Measurements from ENCODE around the gene ATG16L2.
"Not testable (repeated sequence)": the region's sequence is repeated elsewhere in the genome, so short reads cannot be mapped to it uniquely, and the experiment has no call there.

Gene ATG16L2

DNA sequence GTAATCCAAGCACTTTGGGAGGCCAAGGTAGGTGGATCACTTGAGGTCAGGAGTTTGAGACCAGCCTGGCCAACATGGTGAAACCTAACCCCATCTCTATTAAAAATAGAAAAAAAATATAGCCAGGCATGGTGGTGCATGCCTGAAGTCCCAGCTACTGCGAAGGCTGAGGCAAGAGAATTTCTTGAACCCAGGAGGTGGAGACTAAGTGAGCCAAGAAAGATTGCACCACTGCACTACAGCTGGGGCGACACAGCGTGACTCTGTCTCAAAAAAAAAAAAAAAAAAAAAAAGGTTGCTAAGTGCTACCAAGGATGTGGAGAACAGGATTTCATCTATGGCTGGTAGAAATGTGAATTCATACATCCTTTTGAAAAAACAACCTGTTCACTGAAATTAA lies 36.6 kb downstream of the ATG16L2 start:
- no peak for DNase-seq

DNA sequence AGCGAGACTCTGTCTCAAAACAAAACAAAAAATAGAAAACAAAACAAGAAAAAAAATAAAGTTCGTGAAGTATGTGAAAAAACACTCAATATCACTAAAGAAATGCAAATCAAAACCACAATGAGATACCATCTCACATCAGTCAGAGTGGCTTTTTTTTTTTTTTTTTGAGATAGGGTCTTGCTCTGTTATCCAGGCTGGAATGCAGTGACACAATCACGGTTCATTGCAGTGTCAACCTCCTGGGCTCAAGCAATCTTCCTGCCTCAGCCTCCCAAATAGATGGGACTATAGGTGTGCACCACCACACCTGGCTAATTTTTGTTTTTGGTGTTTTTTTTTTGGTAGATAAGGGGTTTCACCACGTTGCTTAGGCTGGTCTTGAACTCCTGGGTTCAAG lies 37.5 kb downstream of the ATG16L2 start:
- no peak for DNase-seq

- DNase-seq = no peak
These were observed 41.9 kb downstream of the ATG16L2 start for GRCh38 chr11:72856065-72856464.

- no peak for DNase-seq
These were observed 42.5 kb downstream of the ATG16L2 start for GRCh38 chr11:72856551-72857345.

- DNase-seq = not testable (repeated sequence)
These were observed 44.1 kb downstream of the ATG16L2 start for GRCh38 chr11:72858267-72858666.

DNA sequence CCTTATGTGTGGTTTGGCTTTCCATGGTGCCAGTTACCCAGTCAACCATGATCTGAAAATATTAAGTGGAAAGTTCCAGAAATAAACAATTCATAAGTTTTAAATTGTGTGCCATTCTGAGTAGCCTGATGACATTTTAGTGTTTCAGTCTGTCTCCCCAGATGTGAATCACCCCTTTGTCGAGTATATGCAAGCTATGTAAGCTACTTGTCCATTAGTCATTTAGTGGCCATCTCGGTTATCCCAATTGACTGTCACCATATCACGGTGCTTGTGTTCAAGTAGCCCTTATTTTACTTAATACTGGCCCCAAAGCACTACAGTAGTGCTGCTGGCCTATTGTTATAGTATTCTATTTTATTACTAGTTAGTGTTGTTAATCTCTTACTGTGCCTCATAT lies 44.9 kb downstream of the ATG16L2 start:
- DNase-seq = no peak

- no peak for DNase-seq
These were observed 45.8 kb downstream of the ATG16L2 start for GRCh38 chr11:72860010-72860409.

GRCh38 chr11:72860592-72860991 lies 46.4 kb downstream of the ATG16L2 start:
- no peak for DNase-seq

DNA sequence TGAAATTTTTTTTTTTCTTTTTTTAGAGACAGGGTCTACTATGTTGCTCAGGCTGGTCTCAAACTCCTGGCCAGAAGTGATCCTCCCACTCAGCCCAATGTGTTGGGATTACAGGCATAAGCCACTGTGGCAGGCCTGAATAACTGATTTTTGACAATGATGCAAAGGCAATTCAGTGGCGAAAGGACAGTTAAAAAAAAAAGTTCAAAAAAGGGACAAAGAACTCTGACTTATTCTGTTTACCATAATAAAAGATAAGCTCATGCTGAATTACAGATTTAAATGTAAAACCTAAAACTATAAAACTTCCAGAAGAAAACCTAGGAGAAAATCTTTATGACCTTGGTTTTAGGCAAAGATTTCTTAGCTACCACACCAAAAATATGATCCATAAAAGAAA lies 48.9 kb downstream of the ATG16L2 start:
- no peak for DNase-seq

- DNase-seq = no peak
These were observed 49.7 kb downstream of the ATG16L2 start for GRCh38 chr11:72863916-72864315.

DNA sequence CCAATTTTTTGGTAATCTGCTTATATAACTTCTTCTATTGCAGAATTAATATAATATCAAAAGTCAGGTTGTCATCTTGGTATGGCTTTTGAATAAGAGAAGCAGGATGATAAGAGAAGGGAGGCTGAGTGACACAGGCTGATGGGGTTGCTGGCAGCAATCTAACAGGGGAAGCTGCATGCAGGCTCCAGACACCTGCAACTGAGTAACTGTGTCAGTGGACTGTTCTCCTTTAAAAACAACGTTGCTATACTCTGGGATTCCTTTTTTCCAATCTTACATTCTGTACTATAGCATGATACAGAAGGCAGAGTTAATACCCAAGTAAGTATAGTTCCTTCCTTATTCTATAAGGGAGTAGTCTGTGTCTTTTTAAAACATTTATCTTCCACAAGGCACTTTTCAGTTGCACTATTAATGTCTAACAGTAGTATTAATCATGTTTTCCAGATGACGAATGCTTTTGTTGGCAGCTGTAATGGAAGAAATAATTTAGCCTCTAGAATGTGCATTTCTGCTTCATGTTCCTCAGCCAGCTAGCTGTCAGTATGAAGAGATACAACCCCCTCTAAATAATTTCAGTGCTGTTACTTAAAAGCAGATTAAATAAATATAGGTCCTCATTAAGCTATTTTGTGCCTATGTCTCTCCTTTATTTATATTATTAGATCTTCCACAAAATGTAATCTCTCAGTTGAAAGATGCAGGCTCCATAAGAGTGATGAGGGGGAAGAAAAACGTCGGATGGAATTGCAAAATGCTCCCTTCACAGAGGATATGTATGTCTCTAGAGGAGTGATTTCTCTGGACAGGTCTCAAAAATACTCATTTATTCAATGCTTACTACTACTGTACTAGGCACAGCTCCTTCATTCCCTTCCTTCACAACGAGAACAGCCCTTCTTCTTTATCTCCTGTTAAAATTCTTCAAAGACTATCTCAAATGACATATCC lies 50.8 kb downstream of the ATG16L2 start:
- DNase-seq = no peak

- no peak for DNase-seq
These were observed 53.8 kb downstream of the ATG16L2 start for GRCh38 chr11:72867970-72868369.

- no peak for DNase-seq
These were observed 55.6 kb downstream of the ATG16L2 start for GRCh38 chr11:72869831-72870230.

DNA sequence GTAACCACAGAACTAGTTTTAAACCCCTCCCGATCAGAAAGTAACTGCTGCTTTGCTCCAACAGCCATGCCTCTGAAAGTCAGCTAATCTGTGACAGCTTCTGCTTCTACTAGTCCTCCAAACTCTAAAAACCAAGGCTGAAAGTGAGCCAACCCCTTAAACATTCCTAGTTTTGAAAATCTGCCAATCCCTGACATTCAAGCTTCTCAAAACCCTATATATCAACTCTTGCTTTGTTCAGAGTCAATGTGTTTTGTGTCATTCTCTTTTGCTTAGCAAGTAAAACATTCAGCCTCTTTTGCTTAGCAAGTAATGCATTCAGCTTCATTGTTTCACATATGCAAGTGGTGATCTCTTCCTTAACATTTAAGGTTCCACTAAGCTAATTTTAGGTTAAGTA lies 56.9 kb downstream of the ATG16L2 start:
- no peak for DNase-seq

GRCh38 chr11:72872012-72872411 lies 57.8 kb downstream of the ATG16L2 start:
- no peak for DNase-seq

DNA sequence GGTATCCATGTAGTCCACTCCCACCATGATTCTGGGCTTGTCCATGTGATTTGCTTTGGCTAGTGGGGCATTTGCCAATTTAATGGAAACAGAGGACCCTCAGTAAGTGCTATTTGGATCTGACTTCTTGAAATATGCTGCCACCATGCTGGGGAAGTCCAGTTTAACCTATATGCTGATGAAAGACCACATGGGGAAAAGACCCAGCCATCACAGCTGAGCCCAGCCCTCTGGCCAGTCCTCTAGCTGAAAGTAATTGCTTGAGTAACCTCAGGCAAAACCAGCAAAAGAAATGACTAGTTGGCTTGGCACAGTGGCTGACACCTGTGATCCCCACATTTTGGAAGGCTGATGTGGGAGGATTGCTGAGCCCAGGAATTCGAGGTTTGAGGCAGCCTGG lies 61.5 kb downstream of the ATG16L2 start:
- no peak for DNase-seq

DNA sequence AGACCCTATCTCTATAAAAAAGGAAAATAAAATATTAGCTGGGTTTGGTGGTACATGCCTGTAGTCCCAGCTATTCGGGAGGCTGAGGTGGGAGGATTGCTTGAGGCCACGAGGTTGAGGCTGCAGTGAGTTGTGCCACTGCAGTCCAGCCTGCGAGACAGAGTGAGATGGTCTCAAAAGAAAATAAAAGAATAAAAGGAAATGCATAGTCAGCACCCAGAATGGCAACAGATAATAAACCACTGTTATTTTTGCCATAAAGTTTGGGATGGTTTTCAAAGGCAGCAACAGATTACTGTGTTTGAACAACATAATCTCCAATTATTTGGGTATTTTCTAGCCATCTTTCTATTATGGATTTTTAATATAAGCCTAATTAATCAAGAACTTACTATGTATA lies 61.9 kb downstream of the ATG16L2 start:
- DNase-seq = no peak
